NOMO-1 (cell line): Measurements from ENCODE around the gene FHOD3.
"Not testable (repeated sequence)": the region's sequence is repeated elsewhere in the genome, so short reads cannot be mapped to it uniquely, and the experiment has no call there.

Experiments
- DNase-seq, 2 experiments: peaks; one replicate each; lab custom pipeline; 2025; ENCODE audit not compliant: unreplicated experiment in 2 of 2; lab: John Stamatoyannopoulos, UW

FHOD3 gene

GRCh38 chr18:36761186-36761698 is 463.7 kb downstream of the FHOD3 start:
- no peak for DNase-seq

- no peak for DNase-seq
Observed at GRCh38 chr18:36762074-36762473, 464.6 kb downstream of the FHOD3 start.

- DNase-seq: not testable (repeated sequence)
Observed at GRCh38 chr18:36762965-36763364, 465.5 kb downstream of the FHOD3 start.

- DNase-seq: no peak
Observed at GRCh38 chr18:36766836-36767235, 469.3 kb downstream of the FHOD3 start.

- no peak for DNase-seq
Observed at GRCh38 chr18:36769172-36769571, 471.7 kb downstream of the FHOD3 start.

GRCh38 chr18:36769611-36770314 is 472.2 kb downstream of the FHOD3 start:
- no peak for DNase-seq

- no peak for DNase-seq
Observed at GRCh38 chr18:36770315-36770946, 472.9 kb downstream of the FHOD3 start.

- DNase-seq: no peak
Observed at GRCh38 chr18:36771245-36771644, 473.7 kb downstream of the FHOD3 start.

GRCh38 chr18:36772241-36772723 is 474.8 kb downstream of the FHOD3 start:
- no peak for DNase-seq

GRCh38 chr18:36775396-36775795 is 477.9 kb downstream of the FHOD3 start:
- DNase-seq: no peak

- no peak for DNase-seq
Observed at GRCh38 chr18:36776650-36777049, 479.1 kb downstream of the FHOD3 start.

- no peak for DNase-seq
Observed at GRCh38 chr18:36777566-36777965, 480.1 kb downstream of the FHOD3 start.

- no peak for DNase-seq
Observed at GRCh38 chr18:36780748-36781147, 483.2 kb downstream of the FHOD3 start.

- no peak for DNase-seq
Observed at GRCh38 chr18:36782710-36783109, 485.2 kb downstream of the FHOD3 start.

GRCh38 chr18:36783792-36784191 is 486.3 kb downstream of the FHOD3 start:
- DNase-seq: no peak

GRCh38 chr18:36786686-36787085 is 489.2 kb downstream of the FHOD3 start:
- DNase-seq: no peak

- no peak for DNase-seq
Observed at GRCh38 chr18:36792634-36793283, 495.2 kb downstream of the FHOD3 start.

- no peak for DNase-seq
Observed at GRCh38 chr18:36798738-36799473, 501.4 kb downstream of the FHOD3 start.

- DNase-seq: no peak
Observed at GRCh38 chr18:36805105-36805504, 507.6 kb downstream of the FHOD3 start.

GRCh38 chr18:36808681-36809080 is 511.2 kb downstream of the FHOD3 start:
- no peak for DNase-seq
